ENCODE measurements around the gene TRIM50.

The TRIM50 gene

DNA sequence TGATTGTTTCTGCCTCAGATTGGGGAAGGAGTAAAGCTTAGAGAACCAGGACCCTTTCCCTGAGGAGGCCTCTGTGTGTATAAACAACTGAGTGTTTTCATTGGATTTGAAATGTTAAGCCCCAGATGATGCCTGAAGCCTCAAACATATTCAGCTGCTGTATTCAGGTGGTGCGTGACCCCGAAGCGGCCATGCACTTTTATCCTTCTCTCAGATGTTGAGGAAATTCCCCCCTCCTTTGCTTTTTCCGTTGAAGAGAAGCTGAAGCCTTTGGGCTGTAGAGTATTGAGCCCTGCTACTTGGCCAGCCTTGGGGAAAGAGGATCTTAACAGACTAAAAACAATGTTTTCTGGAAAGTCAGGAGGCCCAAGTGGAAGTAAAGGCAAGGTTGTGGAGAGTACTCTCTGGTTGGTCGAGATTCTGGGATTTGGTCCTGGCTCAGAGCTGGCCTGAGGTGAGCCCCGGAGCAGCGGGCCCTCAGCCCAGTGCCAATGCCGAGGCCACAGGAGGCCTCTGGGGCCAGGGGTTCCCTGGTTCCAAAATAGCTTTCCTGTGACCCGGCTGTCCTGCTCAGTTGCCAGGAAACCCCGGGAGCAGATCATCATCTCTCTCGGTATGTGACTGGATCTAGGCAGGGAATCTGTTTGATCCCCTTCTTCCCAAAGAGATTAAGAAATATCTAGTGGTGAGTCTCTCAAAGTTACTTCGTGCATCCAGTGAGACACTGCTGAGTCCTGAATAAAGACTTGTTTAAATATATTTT, 22.6 kb upstream of the TRIM50 start:
- Histone ChIP-seq H3K4me3 (ENCODE audit: low read depth in 1 of 2, low read length in 2 of 2) (no peak overlapping the region), H3K27me3 (ENCODE audit: control insufficient read depth in 1 of 2, insufficient read depth in 2 of 2, low read length in 2 of 2) (no peaks in the 10 kb centered on the region), H3K9ac (ENCODE audit: low read depth in 1 of 2, low read length in 2 of 2) (no peak overlapping the region), H3K36me3 (ENCODE audit: control insufficient read depth in 1 of 2, insufficient read depth in 2 of 2, low read length in 2 of 2) (no peaks in the 10 kb centered on the region), H3K27ac (ENCODE audit: low read depth, low read length) (no peak overlapping the region), H3K9me3 (ENCODE audit: control insufficient read depth in 1 of 2, low read length in 2 of 2) (no peaks in the 10 kb centered on the region), H3K4me1 (ENCODE audit: control insufficient read depth in 1 of 2, insufficient read depth in 2 of 2, low read length in 2 of 2) (peaks cover 0 to 3% of the 10 kb centered on the region in 2 donors)

DNA sequence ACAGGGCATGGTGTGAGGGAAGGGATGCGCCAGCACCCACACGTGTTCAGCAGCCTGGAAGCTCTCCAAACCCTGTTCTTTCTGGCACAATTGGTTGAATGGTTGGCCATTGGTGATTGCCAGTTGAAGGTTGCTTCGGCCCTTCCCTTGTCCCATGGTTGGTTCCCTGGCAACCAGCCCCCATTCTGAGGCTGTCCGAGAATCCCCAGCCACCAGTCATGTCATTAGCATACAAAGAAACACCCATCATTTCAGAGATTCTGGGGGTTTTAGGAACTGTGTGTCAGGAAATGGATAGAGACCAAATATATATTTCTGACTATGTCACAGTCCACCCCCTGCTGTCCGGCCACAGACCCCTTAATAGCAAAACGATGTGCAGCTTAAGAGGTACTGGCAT, 21.9 kb upstream of the TRIM50 start:
- Histone ChIP-seq H3K9me3 (ENCODE audit: control insufficient read depth in 1 of 2, low read length in 2 of 2) (no peaks in the 10 kb centered on the region), H3K9ac (ENCODE audit: low read depth in 1 of 2, low read length in 2 of 2) (no peak overlapping the region), H3K36me3 (ENCODE audit: control insufficient read depth in 1 of 2, insufficient read depth in 2 of 2, low read length in 2 of 2) (no peaks in the 10 kb centered on the region), H3K4me1 (ENCODE audit: control insufficient read depth in 1 of 2, insufficient read depth in 2 of 2, low read length in 2 of 2) (peaks cover 0 to 8% of the 10 kb centered on the region in 2 donors), H3K27me3 (ENCODE audit: control insufficient read depth in 1 of 2, insufficient read depth in 2 of 2, low read length in 2 of 2) (no peaks in the 10 kb centered on the region), H3K27ac (ENCODE audit: low read depth, low read length) (no peak overlapping the region), H3K4me3 (ENCODE audit: low read depth in 1 of 2, low read length in 2 of 2) (no peak overlapping the region)

DNA sequence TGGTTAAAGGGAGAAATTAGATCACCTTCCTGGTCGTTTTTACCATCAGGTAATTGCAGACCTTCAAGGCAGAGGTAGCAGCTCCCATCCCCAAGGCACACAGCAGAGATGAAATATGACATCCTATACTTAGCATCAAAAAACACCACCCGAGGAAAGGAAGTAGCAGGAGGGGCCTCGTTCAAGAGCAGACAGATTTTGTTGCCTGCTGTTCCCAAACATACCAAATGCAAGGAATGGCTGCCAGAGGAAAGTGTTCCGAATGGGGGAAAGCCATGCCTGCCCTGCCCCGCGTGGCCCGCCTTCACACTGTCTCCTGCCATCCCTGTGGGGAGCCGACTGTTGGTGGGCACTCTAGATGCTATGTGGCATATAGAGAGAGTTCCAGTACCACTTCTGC, 18.1 kb upstream of the TRIM50 start:
- H3K4me1 ChIP-seq (ENCODE audit: control insufficient read depth in 1 of 2, insufficient read depth in 2 of 2, low read length in 2 of 2): peaks cover 0 to 8% of the 10 kb centered on the region in 2 donors
- H3K4me3 ChIP-seq (ENCODE audit: low read depth in 1 of 2, low read length in 2 of 2): no peak overlapping the region
- no peaks in the 10 kb centered on the region for H3K9me3 ChIP-seq (ENCODE audit: control insufficient read depth in 1 of 2, low read length in 2 of 2)
- no peak overlapping the region for H3K27ac ChIP-seq (ENCODE audit: low read depth, low read length)
- H3K36me3 ChIP-seq (ENCODE audit: control insufficient read depth in 1 of 2, insufficient read depth in 2 of 2, low read length in 2 of 2): no peaks in the 10 kb centered on the region
- no peaks in the 10 kb centered on the region for H3K27me3 ChIP-seq (ENCODE audit: control insufficient read depth in 1 of 2, insufficient read depth in 2 of 2, low read length in 2 of 2)
- H3K9ac ChIP-seq (ENCODE audit: low read depth in 1 of 2, low read length in 2 of 2): no peak overlapping the region

DNA sequence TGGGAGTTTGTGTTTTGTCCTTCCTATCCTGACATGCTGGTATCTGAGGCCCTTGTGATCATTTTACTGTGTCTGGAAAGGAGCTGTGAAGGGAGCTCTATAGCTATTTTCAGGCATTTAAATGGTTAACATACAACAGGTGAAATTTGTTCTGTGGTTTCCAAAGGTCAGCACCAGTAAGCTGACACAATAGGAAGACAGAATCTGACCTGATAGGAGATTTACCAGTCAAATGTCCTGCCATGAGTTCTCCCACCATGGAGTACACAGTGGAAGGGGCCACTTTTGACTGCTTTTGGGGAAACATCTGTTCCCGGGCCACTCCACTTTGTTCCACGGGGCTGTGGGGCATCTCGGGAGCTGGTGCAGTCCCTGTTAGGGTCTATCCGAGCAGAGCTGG, 17.7 kb upstream of the TRIM50 start:
- Histone ChIP-seq H3K9me3 (ENCODE audit: control insufficient read depth in 1 of 2, low read length in 2 of 2) (no peaks in the 10 kb centered on the region), H3K9ac (ENCODE audit: low read depth in 1 of 2, low read length in 2 of 2) (no peak overlapping the region), H3K27me3 (ENCODE audit: control insufficient read depth in 1 of 2, insufficient read depth in 2 of 2, low read length in 2 of 2) (no peaks in the 10 kb centered on the region), H3K27ac (ENCODE audit: low read depth, low read length) (no peak overlapping the region), H3K4me1 (ENCODE audit: control insufficient read depth in 1 of 2, insufficient read depth in 2 of 2, low read length in 2 of 2) (peaks cover 0 to 8% of the 10 kb centered on the region in 2 donors), H3K4me3 (ENCODE audit: low read depth in 1 of 2, low read length in 2 of 2) (no peak overlapping the region), H3K36me3 (ENCODE audit: control insufficient read depth in 1 of 2, insufficient read depth in 2 of 2, low read length in 2 of 2) (no peaks in the 10 kb centered on the region)

DNA sequence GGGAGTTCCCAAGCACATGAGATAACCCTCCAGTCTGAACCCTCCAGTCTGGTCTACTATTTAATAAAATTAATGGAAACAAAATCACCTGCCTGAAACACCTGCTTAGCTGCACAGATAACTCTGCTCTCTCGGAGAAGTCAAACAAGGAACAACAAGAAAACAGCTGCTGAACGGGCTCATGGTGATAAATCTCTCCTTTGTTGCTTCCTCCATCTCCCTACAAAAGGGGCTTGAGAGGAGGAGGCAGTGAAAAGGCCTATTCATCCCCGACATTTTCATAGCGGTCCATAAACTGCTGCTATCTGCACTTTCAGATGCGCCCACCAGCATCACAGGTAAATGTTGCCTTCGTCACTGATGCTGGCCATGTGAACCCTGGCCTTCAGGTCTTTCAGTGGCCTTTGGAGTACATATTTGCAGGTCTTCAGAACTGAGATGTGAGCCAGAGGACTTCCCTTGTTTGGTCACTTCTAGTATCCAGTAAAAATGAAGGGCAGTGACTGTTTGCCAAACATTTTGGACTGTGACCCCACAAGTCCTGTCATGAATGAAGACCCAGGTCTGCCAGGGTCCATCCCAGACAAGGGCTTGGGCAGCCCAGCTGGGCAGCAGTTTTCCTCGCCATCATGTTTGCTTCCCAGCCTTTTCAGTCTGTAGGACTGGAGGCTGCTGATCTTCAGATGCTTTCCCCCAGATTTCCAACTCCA, 15.9 kb upstream of the TRIM50 start:
- Histone ChIP-seq H3K36me3 (ENCODE audit: control insufficient read depth in 1 of 2, insufficient read depth in 2 of 2, low read length in 2 of 2) (no peaks in the 10 kb centered on the region), H3K9ac (ENCODE audit: low read depth in 1 of 2, low read length in 2 of 2) (no peak overlapping the region), H3K4me1 (ENCODE audit: control insufficient read depth in 1 of 2, insufficient read depth in 2 of 2, low read length in 2 of 2) (peaks cover 0 to 8% of the 10 kb centered on the region in 2 donors), H3K4me3 (ENCODE audit: low read depth in 1 of 2, low read length in 2 of 2) (no peak overlapping the region), H3K27me3 (ENCODE audit: control insufficient read depth in 1 of 2, insufficient read depth in 2 of 2, low read length in 2 of 2) (no peaks in the 10 kb centered on the region), H3K27ac (ENCODE audit: low read depth, low read length) (no peak overlapping the region), H3K9me3 (ENCODE audit: control insufficient read depth in 1 of 2, low read length in 2 of 2) (no peaks in the 10 kb centered on the region)

DNA sequence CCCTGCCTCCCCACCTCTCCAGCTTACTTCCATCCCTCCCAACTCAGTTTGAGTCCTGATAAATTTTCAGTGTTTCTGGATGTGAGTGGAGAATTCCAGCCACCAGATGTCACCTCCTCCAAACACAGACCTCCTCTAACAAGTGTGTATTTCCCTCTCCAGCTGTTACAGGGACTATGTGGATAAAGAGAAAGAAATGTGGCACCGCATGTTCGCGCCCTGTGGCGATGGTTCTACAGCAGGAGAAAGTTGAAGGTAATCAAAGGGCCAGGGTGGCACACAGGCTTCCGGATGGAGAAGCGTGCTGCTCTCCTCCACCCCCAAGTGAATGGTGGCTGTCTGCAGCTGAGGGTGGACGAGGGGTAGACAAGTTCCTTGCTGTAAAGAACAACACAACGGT, 14.8 kb upstream of the TRIM50 start:
- Histone ChIP-seq H3K4me1 (ENCODE audit: control insufficient read depth in 1 of 2, insufficient read depth in 2 of 2, low read length in 2 of 2) (peaks cover 0 to 8% of the 10 kb centered on the region in 2 donors), H3K9ac (ENCODE audit: low read depth in 1 of 2, low read length in 2 of 2) (no peak overlapping the region), H3K27me3 (ENCODE audit: control insufficient read depth in 1 of 2, insufficient read depth in 2 of 2, low read length in 2 of 2) (no peaks in the 10 kb centered on the region), H3K27ac (ENCODE audit: low read depth, low read length) (no peak overlapping the region), H3K4me3 (ENCODE audit: low read depth in 1 of 2, low read length in 2 of 2) (no peak overlapping the region), H3K36me3 (ENCODE audit: control insufficient read depth in 1 of 2, insufficient read depth in 2 of 2, low read length in 2 of 2) (no peaks in the 10 kb centered on the region), H3K9me3 (ENCODE audit: control insufficient read depth in 1 of 2, low read length in 2 of 2) (no peaks in the 10 kb centered on the region)

DNA sequence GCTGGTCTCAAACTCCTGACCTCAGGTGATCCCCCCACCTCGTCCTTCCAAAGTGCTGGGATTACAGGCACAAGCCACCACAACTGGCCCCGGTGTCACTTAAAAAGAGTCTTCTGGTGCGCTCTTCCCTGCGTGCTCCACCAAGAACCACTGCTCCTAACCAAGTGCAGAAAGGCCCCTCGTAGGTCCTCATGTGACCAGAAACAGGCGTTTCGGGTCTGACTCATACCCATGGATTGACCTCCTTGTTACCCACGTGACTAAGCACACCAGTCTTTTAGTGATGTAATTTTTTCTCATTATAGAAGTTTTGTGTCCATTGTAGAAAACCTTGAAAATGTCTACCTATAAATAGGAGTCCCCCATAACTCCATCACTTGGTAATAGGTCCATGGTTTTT, 14.0 kb upstream of the TRIM50 start:
- H3K36me3 ChIP-seq (ENCODE audit: control insufficient read depth in 1 of 2, insufficient read depth in 2 of 2, low read length in 2 of 2): no peaks in the 10 kb centered on the region
- H3K9me3 ChIP-seq (ENCODE audit: control insufficient read depth in 1 of 2, low read length in 2 of 2): no peaks in the 10 kb centered on the region
- H3K9ac ChIP-seq (ENCODE audit: low read depth in 1 of 2, low read length in 2 of 2): no peak overlapping the region
- peaks cover 0 to 8% of the 10 kb centered on the region in 2 donors for H3K4me1 ChIP-seq (ENCODE audit: control insufficient read depth in 1 of 2, insufficient read depth in 2 of 2, low read length in 2 of 2)
- H3K4me3 ChIP-seq (ENCODE audit: low read depth in 1 of 2, low read length in 2 of 2): no peak overlapping the region
- no peak overlapping the region for H3K27ac ChIP-seq (ENCODE audit: low read depth, low read length)
- H3K27me3 ChIP-seq (ENCODE audit: control insufficient read depth in 1 of 2, insufficient read depth in 2 of 2, low read length in 2 of 2): no peaks in the 10 kb centered on the region

DNA sequence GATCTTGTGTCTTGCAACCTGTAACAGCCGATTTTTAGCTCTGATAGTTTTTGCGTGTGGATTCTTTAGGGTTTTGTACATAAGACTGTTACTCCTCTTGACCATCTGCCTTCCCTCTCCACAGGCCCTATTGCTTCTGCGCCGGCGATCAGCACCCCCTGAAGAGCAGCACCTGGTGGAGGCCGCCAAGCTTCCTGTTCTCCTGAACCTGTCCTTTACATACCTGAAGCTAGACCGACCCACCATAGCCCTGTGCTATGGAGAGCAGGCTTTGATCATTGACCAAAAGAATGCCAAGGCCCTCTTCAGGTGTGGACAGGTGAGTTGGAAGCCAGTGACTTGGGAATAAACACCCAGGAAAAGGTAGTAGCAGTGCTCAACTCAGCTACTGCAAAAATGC, 12.6 kb upstream of the TRIM50 start:
- H3K4me3 ChIP-seq (ENCODE audit: low read depth in 1 of 2, low read length in 2 of 2): no peak overlapping the region
- no peaks in the 10 kb centered on the region for H3K27me3 ChIP-seq (ENCODE audit: control insufficient read depth in 1 of 2, insufficient read depth in 2 of 2, low read length in 2 of 2)
- no peaks in the 10 kb centered on the region for H3K9me3 ChIP-seq (ENCODE audit: control insufficient read depth in 1 of 2, low read length in 2 of 2)
- peaks cover 0 to 5% of the 10 kb centered on the region in 2 donors for H3K4me1 ChIP-seq (ENCODE audit: control insufficient read depth in 1 of 2, insufficient read depth in 2 of 2, low read length in 2 of 2)
- H3K36me3 ChIP-seq (ENCODE audit: control insufficient read depth in 1 of 2, insufficient read depth in 2 of 2, low read length in 2 of 2): no peaks in the 10 kb centered on the region
- no peak overlapping the region for H3K9ac ChIP-seq (ENCODE audit: low read depth in 1 of 2, low read length in 2 of 2)
- H3K27ac ChIP-seq (ENCODE audit: low read depth, low read length): no peak overlapping the region

DNA sequence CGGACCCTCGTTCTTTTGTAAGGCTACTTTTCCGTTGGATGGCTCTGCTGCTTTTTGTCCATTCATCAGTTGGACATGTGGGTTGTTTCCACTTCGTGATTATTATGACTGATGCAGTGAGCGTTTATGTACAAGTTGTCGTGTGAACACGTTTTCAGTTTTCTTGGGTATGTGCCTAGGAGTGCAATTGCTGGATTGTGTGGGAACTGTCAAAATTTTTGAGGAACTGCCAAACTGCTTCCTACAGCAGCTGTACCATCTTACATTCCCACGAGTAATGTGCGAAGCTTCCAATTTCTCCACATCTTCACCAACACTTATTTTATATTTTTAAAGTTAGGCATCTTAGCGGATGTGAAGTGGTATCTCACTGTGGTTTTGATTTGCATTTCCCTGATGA, 10.4 kb upstream of the TRIM50 start:
- no peak overlapping the region for H3K4me3 ChIP-seq (ENCODE audit: low read depth in 1 of 2, low read length in 2 of 2)
- H3K9ac ChIP-seq (ENCODE audit: low read depth in 1 of 2, low read length in 2 of 2): no peak overlapping the region
- no peaks in the 10 kb centered on the region for H3K9me3 ChIP-seq (ENCODE audit: control insufficient read depth in 1 of 2, low read length in 2 of 2)
- no peak overlapping the region for H3K27ac ChIP-seq (ENCODE audit: low read depth, low read length)
- H3K36me3 ChIP-seq (ENCODE audit: control insufficient read depth in 1 of 2, insufficient read depth in 2 of 2, low read length in 2 of 2): no peaks in the 10 kb centered on the region
- no peaks in the 10 kb centered on the region for H3K4me1 ChIP-seq (ENCODE audit: control insufficient read depth in 1 of 2, insufficient read depth in 2 of 2, low read length in 2 of 2)
- H3K27me3 ChIP-seq (ENCODE audit: control insufficient read depth in 1 of 2, insufficient read depth in 2 of 2, low read length in 2 of 2): no peaks in the 10 kb centered on the region

DNA sequence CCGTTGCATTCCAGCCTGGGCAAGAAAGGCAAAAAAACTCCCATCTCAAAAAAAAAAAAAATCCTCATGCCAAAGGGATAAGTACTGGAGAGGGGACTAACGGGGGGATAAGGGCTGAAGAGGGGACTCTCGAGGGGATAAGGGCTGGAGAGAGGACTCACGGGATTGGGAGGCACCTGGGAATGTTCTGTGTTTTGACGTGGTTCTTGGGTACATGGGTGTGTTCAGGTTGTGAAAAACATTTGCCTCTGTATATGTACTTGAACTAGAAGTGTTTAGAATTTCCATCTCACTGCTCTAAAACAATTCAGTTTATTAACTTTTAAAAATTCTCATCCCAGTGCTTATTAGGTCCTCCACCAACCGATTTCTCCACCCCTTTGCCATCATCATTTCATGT, 4.6 kb upstream of the TRIM50 start:
- H3K9ac ChIP-seq (ENCODE audit: low read depth in 1 of 2, low read length in 2 of 2): no peak overlapping the region
- H3K27me3 ChIP-seq (ENCODE audit: control insufficient read depth in 1 of 2, insufficient read depth in 2 of 2, low read length in 2 of 2): no peaks in the 10 kb centered on the region
- no peaks in the 10 kb centered on the region for H3K36me3 ChIP-seq (ENCODE audit: control insufficient read depth in 1 of 2, insufficient read depth in 2 of 2, low read length in 2 of 2)
- H3K9me3 ChIP-seq (ENCODE audit: control insufficient read depth in 1 of 2, low read length in 2 of 2): no peaks in the 10 kb centered on the region
- H3K4me3 ChIP-seq (ENCODE audit: low read depth in 1 of 2, low read length in 2 of 2): no peak overlapping the region
- no peaks in the 10 kb centered on the region for H3K4me1 ChIP-seq (ENCODE audit: control insufficient read depth in 1 of 2, insufficient read depth in 2 of 2, low read length in 2 of 2)
- H3K27ac ChIP-seq (ENCODE audit: low read depth, low read length): no peak overlapping the region
